NCI-H146 treated with DMSO at 0.1 percent for 48 hours (cell line): ENCODE results near the gene MED25.
A peak's percentile ranks its signal among the peaks of the same experiment; 100 is the strongest.
"Not testable (repeated sequence)": the region's sequence is repeated elsewhere in the genome, so short reads cannot be mapped to it uniquely, and the experiment has no call there.

Source experiments
- DNase-seq: peaks from one replicate; lab custom pipeline; 2025; ENCODE audit not compliant: unreplicated experiment; lab: John Stamatoyannopoulos, UW

MED25 gene

DNA sequence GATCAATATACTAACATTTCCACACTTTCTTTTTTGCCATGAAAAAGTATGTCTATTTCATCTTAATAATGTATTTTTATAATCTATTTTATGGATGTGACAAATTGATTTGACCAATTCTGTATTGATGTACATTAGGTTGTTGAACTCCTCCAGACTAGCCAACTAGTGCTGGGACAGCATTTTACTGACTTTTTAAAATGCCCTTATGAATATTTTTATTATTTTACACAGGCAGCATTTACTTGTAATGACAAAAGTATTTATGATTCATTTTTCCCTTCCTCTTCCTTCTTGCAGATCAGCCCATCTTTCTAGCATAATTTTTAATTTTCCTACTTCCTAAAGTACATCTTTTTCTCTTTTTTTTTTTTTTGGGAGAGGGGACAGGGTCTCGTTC lies 4.1 kb upstream of the MED25 start:
- DNase-seq, result no peak

DNA sequence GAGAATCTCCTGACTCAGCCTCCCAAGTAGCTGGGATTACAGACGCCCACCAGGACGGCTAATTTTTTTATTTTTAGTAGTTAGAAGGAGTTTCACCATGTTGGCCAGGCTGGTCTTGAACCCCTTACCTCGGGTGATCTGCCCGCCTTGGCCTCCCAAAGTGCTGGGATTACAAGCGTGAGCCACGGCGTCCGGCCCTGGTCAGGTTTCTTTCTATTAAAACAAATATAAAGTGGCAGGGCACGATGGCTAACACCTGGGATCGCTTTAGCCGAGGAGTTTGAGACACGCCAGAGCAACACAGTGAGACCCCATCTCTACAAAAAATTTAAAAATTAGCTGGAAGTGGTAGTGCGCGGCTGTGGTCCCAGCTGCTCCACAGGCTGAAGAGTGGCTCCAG lies 1.5 kb upstream of the MED25 start:
- no peak for DNase-seq

DNA sequence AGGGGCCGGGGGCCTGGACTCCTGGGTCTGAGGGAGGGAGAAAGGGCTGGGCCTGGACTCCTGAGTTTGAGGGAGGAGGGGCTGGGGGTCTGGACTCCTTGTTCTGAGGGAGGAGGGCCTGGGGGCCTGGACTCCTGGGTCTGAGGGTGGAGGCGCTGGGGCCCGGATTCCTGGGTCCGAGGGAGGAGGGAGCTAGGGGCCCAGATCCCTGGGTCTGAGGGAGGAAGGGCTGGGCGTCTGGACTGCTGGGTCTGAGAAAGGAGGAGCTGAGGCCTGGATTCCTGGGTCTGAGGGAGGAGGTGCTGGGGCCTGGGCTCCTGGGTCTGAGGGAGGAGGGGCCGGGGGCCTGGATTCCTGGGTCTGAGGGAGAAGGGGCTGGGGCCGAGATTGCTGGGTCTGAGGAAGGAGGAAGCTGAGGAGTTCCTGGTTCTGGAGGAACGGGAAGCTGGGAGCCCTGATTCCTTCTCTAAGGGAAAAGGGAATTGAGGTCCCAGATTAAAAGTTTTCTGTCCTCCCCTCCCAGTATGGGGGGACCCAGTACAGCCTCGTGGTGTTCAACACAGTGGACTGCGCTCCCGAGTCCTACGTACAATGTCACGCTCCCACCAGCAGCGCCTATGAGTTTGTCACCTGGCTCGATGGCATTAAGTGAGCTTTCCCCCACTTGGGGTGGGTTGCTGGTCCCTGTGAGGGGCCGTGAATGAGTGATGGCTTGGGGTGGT lies 721 bp downstream of the MED25 start:
- no peak for DNase-seq

DNA sequence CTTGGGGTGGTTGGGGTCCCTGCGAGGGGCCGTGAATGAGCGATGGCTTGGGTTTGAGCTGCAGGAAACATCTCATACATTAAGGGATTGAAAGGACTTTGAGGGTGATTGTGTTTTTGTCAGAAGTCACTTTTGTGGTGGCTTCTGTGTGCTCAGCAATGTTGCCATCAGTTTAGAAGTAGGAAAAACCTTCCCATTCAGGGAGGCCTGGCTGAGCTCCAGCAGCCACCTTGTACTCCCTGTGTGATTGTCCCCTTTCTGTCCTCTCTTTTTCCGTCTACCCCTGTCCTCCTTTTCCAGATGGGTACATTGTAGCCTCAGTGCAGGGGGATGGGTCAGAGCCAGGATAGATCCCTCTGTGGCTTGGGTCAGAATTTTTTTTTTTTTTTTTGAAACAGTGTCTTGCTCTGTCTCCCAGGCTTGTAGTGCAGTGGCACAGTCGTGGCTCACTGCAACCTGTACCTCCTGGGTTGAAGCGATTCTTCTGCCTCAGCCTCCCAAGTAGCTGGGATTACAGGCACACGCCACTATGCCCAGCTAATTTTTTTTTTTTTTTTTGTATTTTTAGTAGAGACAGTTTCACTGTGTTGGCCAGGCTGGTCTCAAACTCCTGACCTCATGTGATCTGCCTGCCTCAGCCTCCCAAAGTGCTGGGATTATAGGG lies 1.5 kb downstream of the MED25 start:
- DNase-seq, result not testable (repeated sequence)

DNA sequence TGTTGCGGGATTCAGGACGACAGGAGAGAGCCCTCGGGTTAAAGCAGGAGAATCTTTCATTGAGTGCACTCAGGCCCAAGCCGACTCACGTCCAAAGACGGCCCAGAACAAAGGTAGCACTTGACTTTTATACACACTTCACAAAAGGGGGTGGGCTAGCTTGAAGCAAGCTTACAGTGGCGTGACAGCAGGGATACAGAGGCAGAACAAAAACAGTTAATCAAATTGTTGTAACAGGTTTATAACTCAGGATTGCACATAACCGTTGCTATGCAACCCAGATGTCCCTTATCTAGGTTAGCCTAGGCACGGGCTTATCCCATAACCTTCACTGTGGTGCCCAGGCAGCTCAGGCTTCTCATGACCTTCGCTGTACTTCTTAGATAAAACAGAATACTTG lies 2.0 kb downstream of the MED25 start:
- no peak for DNase-seq

DNA sequence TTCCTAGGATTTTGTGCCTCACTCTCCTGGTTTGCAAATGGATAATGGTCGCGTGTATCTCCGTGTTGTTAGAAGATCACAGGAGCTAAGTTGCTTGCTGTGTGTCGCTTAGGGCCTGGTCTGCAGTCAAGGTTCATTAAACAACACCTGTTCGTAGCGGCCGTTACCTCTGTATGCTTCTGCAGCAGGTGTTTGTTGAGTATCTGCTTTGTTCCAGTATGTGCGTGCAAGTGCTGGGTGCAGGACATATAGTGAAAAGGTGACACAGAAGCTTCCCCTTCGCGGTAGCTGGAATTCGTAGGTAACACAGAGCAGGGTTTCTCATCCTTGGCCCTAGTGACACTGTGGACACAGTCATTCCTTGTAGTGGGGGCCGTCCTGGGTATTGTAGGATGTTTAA lies 5.4 kb downstream of the MED25 start:
- DNase-seq, result peak; percentile 96

DNA sequence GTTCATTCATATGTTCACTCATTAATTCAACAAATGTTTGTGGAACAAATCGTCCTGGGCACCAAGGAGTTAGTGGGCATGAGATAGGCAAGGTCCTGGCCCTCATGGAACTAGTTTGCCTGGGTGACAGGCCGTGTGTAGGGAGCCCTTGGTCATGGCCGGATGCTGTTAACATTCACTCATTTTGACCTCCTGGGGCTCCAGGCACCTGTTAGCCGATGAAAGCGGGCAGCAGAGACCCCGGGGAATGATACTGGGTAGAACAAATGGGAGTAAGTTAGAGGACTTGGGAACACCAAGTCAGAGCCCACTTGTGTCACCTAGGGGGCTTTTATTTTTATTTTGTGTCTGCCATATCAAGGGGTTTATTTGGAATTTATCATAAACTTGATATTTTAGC lies 6.6 kb downstream of the MED25 start:
- no peak for DNase-seq

DNA sequence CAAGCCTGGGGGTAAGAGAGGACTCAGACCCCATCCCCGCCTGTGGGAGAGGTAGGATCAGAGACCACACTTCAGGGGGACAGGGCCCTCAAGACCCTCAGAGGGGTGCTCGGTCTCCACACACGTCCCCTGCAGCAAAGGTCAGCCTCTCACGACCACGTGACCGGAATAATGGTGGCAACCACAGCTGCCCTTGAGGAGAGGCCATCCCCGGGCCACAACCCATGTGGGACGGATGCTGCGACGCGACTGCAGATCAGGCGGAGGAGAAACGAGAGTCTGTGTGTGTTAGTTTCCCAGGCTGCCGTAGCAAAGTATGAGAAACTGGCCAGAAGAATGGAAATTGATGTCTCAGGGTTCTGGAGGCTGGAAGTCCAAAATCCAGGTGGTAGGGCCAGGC lies 8.9 kb downstream of the MED25 start:
- DNase-seq, result no peak

DNA sequence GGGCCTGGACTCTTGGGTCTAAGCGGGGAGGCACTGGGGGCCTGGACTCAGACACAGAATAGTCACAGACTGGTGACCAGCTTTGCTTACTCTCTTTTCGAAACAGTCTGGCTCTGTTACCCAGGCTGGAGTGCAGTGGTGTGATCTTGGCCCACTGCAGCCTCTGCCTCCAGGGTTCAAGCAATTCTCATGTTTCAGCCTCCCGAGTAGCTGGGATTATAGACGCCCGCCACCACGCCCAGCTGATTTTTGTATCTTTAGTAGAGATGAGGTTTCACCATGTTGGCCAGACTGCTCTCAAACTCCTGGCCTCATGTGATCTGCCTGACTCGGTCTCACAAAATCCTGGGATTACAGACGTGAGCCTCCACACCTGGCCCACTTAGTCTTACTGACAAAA lies 11.1 kb downstream of the MED25 start:
- DNase-seq, result no peak

DNA sequence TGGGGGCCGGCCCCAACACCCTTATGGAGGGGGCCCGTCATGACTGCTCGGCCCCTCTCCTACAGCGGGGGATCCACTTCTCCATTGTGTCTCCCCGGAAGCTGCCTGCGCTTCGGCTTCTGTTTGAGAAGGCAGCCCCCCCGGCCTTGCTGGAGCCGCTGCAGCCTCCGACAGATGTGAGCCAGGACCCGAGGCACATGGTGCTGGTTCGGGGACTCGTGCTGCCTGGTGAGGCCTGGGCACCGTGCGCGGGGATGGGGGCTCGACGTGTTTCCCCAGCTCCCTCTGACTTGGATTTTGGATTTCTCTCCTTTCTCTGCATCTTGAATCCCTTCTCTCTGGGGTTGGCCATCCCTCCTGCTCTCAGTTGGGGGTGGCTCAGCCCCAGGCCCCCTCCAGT lies 11.6 kb downstream of the MED25 start:
- no peak for DNase-seq

DNA sequence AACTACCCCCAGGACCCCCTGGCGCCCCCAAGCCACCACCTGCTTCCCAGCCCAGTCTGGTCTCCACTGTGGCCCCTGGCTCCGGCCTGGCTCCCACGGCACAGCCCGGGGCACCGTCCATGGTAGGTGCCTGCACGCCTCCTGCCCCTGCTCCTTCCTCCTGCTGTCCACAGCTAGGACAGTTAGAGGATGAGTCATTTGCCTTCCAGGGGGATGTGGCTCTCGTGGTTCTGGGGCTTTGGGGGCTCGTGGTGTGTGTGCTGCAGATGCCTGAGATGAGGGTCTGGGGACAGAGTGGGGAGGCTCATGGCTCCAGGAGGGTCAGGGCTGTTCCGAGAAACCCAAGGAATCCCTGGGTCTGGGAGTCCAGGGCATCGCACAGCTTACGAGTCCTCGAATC lies 12.7 kb downstream of the MED25 start:
- no peak for DNase-seq

DNA sequence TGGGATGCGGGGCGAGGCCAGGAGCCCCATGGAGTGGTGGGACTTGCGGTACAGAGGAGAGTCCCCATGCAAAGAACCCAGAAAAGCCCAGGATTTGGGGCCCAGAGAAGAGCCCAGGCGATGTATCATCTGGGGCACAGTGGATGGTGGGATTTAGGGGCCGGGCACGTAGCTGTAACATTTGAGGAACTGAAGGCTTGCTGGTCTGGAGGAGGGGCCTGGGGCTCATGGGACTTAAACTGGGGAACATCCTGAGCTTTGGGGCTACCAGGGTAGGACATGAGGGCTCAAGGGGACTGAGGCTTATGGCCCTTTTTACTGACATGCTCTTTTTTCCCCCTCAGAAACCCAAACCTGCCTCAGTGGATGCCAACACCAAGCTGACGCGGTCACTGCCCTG lies 13.5 kb downstream of the MED25 start:
- DNase-seq, result no peak

DNA sequence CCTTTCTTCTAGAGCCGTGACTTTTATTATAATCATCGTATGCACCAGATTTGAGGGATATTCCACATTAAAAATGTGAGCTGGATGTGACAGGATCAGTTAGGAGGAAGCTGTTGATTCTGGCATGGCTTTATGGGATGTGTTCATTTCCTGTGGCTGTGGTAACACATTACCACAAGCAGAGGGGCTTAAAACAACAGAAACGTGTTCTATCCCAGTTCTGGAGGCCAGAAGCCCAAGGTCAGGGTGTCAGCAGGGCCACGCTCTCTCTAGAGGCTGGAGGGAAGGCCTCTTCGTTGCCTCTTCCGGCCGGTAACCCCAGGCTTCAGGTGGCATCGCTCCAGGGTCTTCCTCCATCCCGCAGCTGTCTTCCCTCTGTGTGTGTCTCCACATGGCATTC lies 14.5 kb downstream of the MED25 start:
- DNase-seq, result no peak

DNA sequence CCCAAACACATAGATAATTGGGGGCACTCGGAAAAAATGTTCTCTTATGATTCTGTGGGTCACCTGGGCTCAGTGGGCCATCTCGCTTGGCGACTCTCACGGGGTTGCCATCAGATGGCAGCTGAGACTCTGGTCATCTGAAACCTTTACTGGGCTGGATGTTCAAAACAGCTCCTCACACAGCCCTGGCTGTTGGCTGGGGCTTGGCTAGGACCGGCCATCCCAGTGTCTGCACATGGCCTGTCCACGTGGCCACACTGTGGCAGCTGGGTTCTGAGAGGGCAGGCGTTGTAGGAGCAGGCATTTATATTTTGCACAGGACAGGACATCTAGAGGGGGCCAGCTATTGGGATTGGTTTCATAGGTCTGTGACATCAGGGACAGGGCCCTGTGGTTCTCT lies 15.5 kb downstream of the MED25 start:
- no peak for DNase-seq

DNA sequence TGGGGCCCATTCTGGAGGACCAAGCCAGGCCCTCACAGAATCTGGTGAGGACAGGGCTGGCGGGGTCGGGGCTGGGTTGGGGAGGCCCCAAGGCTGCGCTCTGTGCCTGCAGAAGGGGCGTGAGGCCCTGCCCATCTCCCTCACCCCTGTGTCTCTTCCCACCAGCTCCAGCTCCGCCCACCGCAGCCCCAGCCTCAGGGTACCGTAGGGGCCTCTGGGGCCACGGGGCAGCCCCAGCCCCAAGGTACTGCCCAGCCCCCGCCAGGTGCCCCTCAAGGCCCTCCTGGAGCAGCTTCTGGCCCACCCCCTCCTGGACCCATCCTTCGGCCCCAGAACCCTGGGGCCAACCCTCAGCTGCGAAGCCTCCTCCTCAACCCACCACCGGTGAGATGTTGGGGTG lies 17.5 kb downstream of the MED25 start:
- DNase-seq, result no peak

DNA sequence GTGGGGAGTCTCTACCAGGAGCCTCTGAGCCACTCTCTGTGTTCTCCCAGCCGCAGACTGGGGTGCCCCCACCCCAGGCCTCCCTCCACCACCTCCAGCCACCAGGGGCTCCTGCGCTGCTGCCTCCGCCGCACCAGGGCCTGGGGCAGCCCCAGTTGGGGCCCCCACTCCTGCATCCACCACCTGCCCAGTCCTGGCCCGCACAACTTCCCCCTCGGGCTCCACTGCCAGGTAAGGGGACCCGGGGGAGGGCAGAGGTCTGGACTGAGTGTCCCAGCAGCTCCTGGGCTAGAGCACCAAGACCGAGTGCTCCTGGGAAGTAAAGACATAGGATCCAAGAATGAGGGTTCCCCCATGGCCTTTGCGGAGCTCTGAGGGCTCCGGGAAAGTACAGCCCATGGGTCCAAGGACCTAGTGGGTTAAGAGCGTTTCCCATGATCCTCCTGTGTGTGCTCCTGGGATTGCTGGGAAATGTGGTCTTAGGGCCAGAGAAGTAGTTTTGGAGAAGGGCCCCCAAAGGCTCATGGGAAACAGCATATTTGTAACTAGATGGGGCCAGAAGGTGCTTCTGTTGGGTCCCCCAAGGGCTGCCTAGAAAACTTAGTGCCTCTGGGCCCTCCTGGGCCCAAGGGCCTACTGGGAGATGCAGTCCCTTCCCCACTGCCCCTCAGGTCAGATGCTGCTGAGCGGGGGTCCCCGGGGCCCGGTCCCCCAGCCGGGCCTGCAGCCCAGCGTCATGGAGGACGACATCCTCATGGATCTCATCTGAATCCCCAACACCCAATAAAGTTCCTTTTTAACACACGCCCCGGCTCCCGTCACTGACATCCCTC lies 18.3 kb downstream of the MED25 start:
- no peak for DNase-seq

DNA sequence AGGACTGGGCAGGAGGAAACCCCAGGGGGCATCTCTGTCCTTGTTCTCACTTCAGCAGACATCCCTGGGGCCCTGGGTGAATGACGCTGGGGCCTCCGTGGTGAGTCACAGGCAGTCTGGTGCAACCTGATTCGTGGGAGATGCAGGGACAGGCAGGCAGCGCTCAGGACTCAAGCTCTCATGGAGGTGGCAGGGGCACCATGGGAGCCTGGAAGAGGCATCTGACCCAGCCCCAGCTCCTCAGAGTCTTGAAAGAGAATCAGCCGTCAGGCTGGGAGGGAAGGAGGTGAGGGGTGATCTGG lies 18.9 kb downstream of the MED25 start:
- no peak for DNase-seq

DNA sequence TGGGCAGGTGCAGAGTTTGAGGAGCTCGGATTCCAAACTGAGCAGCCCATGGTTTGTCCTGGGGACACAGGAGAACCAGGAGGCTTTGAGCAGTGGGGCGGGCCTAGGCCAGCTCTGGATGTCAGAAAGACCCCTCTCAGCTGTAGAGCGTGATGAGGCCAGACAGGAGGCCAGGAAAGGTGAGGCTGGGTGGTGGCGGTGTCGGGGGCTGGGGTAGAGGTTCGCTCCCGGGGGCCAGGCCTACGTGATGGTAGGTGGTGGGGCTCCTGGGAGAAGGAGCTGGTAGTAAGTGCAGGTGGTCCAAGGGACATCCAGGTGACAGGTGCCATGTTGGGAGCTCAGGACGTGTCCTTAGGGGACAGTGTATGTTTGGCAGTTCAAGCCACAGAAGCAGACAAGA lies 19.3 kb downstream of the MED25 start:
- no peak for DNase-seq

DNA sequence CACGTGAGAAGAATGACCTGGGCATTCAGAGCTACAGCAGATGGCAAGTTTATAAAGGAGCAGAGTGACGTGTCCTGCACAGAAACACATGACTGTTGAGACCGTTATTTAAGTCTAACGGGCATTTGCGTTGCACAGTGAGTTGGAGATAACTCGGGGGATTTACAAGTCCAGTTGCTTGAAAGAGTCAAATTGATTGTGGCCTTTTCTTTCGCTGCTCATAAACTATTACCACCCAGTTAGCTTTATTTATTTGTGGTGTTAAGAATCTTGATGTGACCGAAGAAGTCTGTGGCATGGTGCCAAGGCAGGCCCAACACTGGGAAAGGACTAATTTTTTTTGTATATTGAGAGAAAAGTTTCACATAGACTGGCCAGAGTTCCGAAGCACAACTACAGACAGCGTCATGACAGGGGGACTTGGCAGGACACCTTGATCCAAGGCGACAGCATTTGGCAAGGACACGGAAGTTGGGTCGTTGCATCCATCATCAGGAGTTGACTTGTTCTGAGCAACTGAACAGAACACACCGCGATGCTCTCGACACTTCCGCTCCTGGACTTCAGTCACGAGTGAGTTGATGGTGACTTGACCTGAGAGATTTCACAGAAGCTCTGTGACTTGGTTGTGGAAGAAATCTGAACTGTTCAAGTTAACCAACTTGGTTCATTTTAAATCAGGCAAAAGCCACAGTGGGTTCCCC lies 20.9 kb downstream of the MED25 start:
- DNase-seq, result no peak

DNA sequence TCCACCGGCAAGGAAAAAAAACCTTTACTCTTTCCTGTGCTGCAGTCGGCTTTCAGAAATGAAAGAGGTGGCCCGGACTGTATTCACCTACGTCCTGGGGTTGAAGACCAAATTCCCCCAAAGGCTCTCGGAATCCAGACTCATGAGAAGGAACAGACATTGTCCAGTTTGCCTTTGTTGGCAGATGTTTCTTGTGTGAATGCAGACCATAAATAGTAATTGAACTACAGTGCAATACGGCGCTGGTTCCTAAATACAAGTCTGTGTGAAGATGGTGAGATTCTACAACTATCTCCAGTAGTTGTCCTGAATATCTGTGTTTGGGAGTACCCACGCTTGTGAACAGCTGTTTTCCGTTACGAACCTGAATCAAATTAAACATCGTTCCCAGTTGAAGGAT lies 21.6 kb downstream of the MED25 start:
- no peak for DNase-seq

DNA sequence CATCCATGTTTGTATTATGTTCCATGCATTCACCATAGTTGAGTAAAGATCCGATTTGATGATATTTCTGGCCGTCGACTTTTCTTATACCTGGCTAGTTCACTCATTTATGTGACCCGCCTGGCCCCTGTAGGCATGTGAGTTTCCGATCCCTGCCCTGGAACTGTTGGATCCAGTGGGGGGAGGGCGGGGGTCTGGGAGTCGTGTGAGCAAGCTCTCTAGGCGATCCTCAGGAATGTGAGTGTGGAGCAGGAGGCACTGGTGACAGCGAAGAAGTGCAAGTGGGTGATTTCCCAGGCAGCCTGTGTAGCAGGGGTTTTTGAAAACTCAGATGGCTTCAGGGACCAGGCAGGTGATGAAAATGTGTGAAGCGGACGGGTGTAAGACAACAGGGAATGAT lies 22.2 kb downstream of the MED25 start:
- no peak for DNase-seq

DNA sequence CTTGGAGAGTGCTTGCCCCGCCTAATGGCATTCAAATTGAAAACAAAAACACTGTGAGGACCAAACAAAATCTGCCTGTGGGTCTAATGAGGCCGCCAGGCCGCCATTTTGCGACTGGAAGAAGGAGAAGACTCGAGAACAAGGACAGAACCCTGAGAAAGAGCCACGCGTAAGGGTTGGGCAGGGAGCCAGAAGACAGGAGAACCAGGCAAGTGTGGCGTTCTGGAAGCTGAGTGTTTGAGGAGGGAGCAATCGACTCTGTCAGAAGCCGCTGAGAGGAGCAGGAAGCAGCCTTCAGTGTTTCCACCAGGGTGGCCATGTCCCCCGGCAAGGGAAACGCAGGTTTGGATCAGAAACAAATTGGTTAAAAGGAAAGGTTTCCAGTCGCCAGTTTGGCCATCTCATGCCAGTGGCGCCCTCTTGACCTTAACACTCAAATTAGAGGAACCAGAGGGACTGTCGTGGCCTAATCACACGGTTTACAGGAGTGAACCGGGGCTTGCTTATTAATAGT lies 22.7 kb downstream of the MED25 start:
- no peak for DNase-seq
